ENCODE data around the gene IL22.

The IL22 gene

GRCh38 chr12:68198507-68199086, 54.8 kb downstream of the IL22 start:
- no peak overlapping the region for H3K4me3 ChIP-seq (ENCODE audit: low read depth, low read length)
- DNase-seq (ENCODE audit: low read depth), result no peak
